ENCODE data around the gene PAGE4. TPM values are rescaled to one million over a fixed set of nuclear protein-coding genes. Genes with fewer than 3 reads are reported as not detected.
A peak's percentile ranks its signal among the peaks of the same experiment; 100 is the strongest.

Gene PAGE4
- total and polyA plus RNA-seq, 9 of the 15 experiments (the other 6 are each of a cell fraction or from before 2014, with no cell fraction given) = 0.99 to 8.0 (median 3.9) TPM

- peak; percentile 83 for TF ChIP-seq CTCFL (IDR thresholded peaks at IDR 0.05; ENCODE audit: borderline replicate concordance, insufficient read depth, low read depth, low read length, poor library complexity, severe bottlenecking)
- peak; percentile 77 for TF ChIP-seq MGA (IDR thresholded peaks at IDR 0.05)
- no peak for TF ChIP-seq POLR3A (IDR thresholded peaks at IDR 0.05; ENCODE audit: borderline replicate concordance, extremely low read depth, insufficient read depth, insufficient read length)
- TF ChIP-seq UBTF (IDR thresholded peaks at IDR 0.05; ENCODE audit: borderline replicate concordance in 1 of 2, low read depth in 2 of 2, low read length in 2 of 2) = 0 out of 4 replicates have a peak, but pooled peaks of 1 of the 2 experiments have one; percentile 34
- TF ChIP-seq ATF7 (IDR thresholded peaks at IDR 0.05) = 0 out of 2 replicates have a peak, but pooled peaks have one; percentile 25
- TF ChIP-seq RB1 (IDR thresholded peaks at IDR 0.05; ENCODE audit: low read depth) = 0 out of 2 replicates have a peak, but pooled peaks have one; percentile 23
- TF ChIP-seq GABPA (tag; conservative IDR thresholded peaks at IDR 0.05; ENCODE audit: low read depth) = peak; percentile 59
- 0 out of 2 replicates have a peak, but pooled peaks have one; percentile 30 for TF ChIP-seq C11orf30 (IDR thresholded peaks at IDR 0.05; ENCODE audit: low read depth)
- no peak for TF ChIP-seq KDM5B (IDR thresholded peaks at IDR 0.05; ENCODE audit: insufficient replicate concordance, low read depth, low read length)
These were observed 49.9 kb downstream of the PAGE4 start, which contains the start of gene USP27X (continued) for GRCh38 chrX:49878834-49879655.
